Kidney (tissue), 14 donors: ENCODE results near the gene SHROOM4. TPM values are rescaled to one million over a fixed set of nuclear protein-coding genes. Genes with fewer than 3 reads are reported as not detected.

Source experiments
- DNase-seq, 5 donors: peaks; one replicate each; pipeline ENCODE4 v3.0.0-alpha.2; 2013 to 2020
- FAIRE-seq: peaks from 2 replicates; lab custom pipeline; 2012; peaks lifted over from hg19 to GRCh38; lab: Jason Lieb, UNC
- H3K27ac ChIP-seq, 2 donors: one replicate each; pipeline ENCODE4 v1.7.0; 2013; ENCODE audit warnings: low read depth in 2 of 2, low read length in 2 of 2, inconsistent platforms in 1 of 2
- H3K27me3 ChIP-seq: one replicate; pipeline ENCODE4 v1.7.1; 2013; ENCODE audit warnings: low read length, inconsistent platforms; ENCODE audit not compliant: control insufficient read depth, insufficient read depth
- H3K36me3 ChIP-seq, 3 donors: one replicate each; pipeline versions ENCODE4 v1.7.0 to v1.7.1; 2013; ENCODE audit warnings: low read length in 3 of 3, control low read depth in 1 of 3, inconsistent platforms in 1 of 3; ENCODE audit not compliant: insufficient read depth in 3 of 3, control insufficient read depth in 2 of 3
- H3K4me1 ChIP-seq, 3 donors: one replicate each; pipeline versions ENCODE4 v1.7.0 to v1.7.1; 2013; ENCODE audit warnings: low read length in 3 of 3, inconsistent platforms in 1 of 3, low read depth in 1 of 3; ENCODE audit not compliant: control insufficient read depth in 2 of 3, insufficient read depth in 2 of 3
- H3K4me3 ChIP-seq, 3 donors: one replicate each; pipeline versions ENCODE4 v1.7.0 to v1.8.1; 2013; ENCODE audit warnings: low read length in 3 of 3, control low read depth in 1 of 3, inconsistent platforms in 1 of 3
- H3K9ac ChIP-seq, 3 donors: one replicate each; pipeline versions ENCODE4 v1.7.0 to v1.7.1; 2013; ENCODE audit warnings: low read length in 3 of 3, control low read depth in 1 of 3, inconsistent platforms in 1 of 3
- H3K9me3 ChIP-seq, 3 donors: one replicate each; pipeline versions ENCODE4 v1.7.0 to v1.7.1; 2013; ENCODE audit warnings: low read length in 3 of 3, control low read depth in 1 of 3, inconsistent platforms in 1 of 3; ENCODE audit not compliant: control insufficient read depth in 2 of 3, insufficient read depth in 1 of 3
- intact Hi-C: fragments of 100-400 bp; cut with DNase I; formaldehyde crosslinking; loops from one replicate; pipeline ENCODE4 v1.11.1; 2022
- polyA plus RNA-seq: library from polyadenylated mRNA; stranded (reverse); fragments of 350-450 nt; fragmentation: Illumina TruSeq; extraction: RNeasy Lipid Tissue Mini Kit (QIAGEN cat#74804); gene quantifications from one replicate; pipeline ENCODE4 v1.2.3, GENCODE V29; 2014; ENCODE audit warnings: low read depth, low replicate concordance; ENCODE audit not compliant: insufficient read depth
- total RNA-seq: library from RNA; stranded (reverse); fragmentation: NEBNext Ultra II Directional; extraction: Animal tissue kit (Norgen Biotek cat#: 25700); gene quantifications from one replicate; pipeline ENCODE4 v1.2.1, GENCODE V29; 2021
- TF ChIP-seq, protein P1 (sequence below): IDR thresholded peaks from 3 replicates; pipeline ENCODE4 v1.5.1; 2012; ENCODE audit warnings: mild to moderate bottlenecking, moderate library complexity, borderline replicate concordance; ENCODE audit not compliant: insufficient read depth; ENCODE audit errors: extremely low read depth
- donor health status: control.
- donor health status: control.
- donor health status: control.
- donor health status: control.
- donor health status: control.
- donor health status: DM: yes; HTN: yes; CAD: no.
- donor health status: Normal renal cell carcinoma (clear cell type).

SHROOM4 gene
- total and polyA plus RNA-seq, 2 donors from 2014 or later = 5.7 to 21.8 TPM

- no peak for FAIRE-seq
- TF ChIP-seq, protein P1, sequence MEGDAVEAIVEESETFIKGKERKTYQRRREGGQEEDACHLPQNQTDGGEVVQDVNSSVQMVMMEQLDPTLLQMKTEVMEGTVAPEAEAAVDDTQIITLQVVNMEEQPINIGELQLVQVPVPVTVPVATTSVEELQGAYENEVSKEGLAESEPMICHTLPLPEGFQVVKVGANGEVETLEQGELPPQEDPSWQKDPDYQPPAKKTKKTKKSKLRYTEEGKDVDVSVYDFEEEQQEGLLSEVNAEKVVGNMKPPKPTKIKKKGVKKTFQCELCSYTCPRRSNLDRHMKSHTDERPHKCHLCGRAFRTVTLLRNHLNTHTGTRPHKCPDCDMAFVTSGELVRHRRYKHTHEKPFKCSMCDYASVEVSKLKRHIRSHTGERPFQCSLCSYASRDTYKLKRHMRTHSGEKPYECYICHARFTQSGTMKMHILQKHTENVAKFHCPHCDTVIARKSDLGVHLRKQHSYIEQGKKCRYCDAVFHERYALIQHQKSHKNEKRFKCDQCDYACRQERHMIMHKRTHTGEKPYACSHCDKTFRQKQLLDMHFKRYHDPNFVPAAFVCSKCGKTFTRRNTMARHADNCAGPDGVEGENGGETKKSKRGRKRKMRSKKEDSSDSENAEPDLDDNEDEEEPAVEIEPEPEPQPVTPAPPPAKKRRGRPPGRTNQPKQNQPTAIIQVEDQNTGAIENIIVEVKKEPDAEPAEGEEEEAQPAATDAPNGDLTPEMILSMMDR = no peak
Observed at GRCh38 chrX:50707955-50708699, 105.9 kb downstream of the SHROOM4 start.

DNA sequence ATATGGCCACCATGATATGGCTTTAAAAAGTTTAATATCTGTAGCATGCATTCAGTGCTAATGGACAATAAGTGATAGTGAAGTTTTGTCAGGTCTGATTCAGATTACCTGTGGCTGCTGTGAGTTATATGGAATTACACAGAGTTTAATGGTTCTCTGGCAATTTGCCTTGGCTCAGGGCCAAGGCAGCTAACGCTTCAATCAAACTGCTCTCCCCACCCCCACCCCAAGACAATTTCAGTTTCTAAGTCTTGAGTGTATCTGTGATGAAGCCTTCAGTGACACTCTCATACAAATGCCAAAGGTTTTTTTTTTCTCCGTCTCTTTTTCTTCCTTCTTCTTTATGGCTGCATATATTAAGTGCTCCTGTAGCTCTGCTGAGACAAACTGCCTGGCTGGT is 106.6 kb downstream of the SHROOM4 start:
- Histone ChIP-seq H3K9ac (no peak overlapping the region), H3K4me3 (no peak overlapping the region), H3K9me3 (no peaks in the 10 kb centered on the region), H3K36me3 (no peaks in the 10 kb centered on the region), H3K27me3 (peaks cover 2% of the 10 kb centered on the region), H3K4me1 (peaks cover 0 to 13% (median 3%) of the 10 kb centered on the region in 3 donors), H3K27ac (no peak overlapping the region)
- TF ChIP-seq, protein P1 = no peak
- DNase-seq = peak in 1 of 5 donors; percentile 58
- no peak for FAIRE-seq
- intact Hi-C loops = no loop called here

More at GRCh38 chrX:50707955-50708699, 105.9 kb downstream of the SHROOM4 start:
- no peak overlapping the region for H3K27ac ChIP-seq
- intact Hi-C loops = no loop called here
- peaks cover 2% of the 10 kb centered on the region for H3K27me3 ChIP-seq
- H3K9me3 ChIP-seq = no peaks in the 10 kb centered on the region
- H3K9ac ChIP-seq = no peak overlapping the region
- peaks cover 0 to 13% (median 3%) of the 10 kb centered on the region in 3 donors for H3K4me1 ChIP-seq
- no peaks in the 10 kb centered on the region for H3K36me3 ChIP-seq
- DNase-seq = peak in 1 of 5 donors; percentile 21
- no peak overlapping the region for H3K4me3 ChIP-seq

DNA sequence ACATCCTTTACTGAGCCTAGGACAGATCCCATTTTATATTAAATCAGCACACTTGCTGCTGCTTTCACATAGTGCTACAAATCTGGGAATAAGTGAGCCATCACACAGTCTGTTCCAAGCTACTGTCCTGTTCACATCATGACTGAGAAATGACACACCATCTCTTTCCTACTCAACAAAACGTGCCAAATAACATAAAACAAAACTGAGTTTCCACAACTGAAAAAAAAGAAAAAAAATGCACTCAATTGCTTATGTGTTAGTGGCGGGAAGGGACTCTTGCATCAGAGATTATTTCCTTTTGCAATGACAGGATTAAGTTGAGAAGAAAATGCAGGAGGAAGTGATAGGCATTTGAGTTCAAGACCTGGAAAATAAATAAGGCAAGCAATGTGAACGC is 109.0 kb downstream of the SHROOM4 start:
- Histone ChIP-seq H3K9ac (no peak overlapping the region), H3K9me3 (no peaks in the 10 kb centered on the region), H3K36me3 (no peaks in the 10 kb centered on the region), H3K4me1 (peaks cover 0 to 13% (median 3%) of the 10 kb centered on the region in 3 donors), H3K4me3 (no peak overlapping the region), H3K27me3 (peaks cover 2% of the 10 kb centered on the region), H3K27ac (no peak overlapping the region)
- TF ChIP-seq, protein P1 = no peak
- FAIRE-seq (peak; percentile 86), DNase-seq (no peak)
- intact Hi-C loops = no loop called here
